H1 (cell line): ENCODE data around the gene HM13.

Experiments
- CHD2 ChIP-seq: IDR thresholded peaks from 2 replicates; pipeline ENCODE4 v1.6.1; 2012; ENCODE audit warnings: low read length, improper control_type of control experiment
- E2F6 ChIP-seq: IDR thresholded peaks from 2 replicates; pipeline ENCODE4 v1.6.1; 2012; ENCODE audit warnings: inconsistent platforms
- EZH2 ChIP-seq: fragments of 200-600 bp; sonication (generic); IDR thresholded peaks from 2 replicates; pipeline ENCODE4 v1.7.1; 2012; ENCODE audit warnings: low read depth, mild to moderate bottlenecking, moderate library complexity, low read length, inconsistent platforms; ENCODE audit not compliant: severe bottlenecking
- MAX ChIP-seq: IDR thresholded peaks from 2 replicates; pipeline ENCODE4 v1.6.1; 2012; ENCODE audit warnings: inconsistent platforms
- POLR2AphosphoS5 ChIP-seq: IDR thresholded peaks from 2 replicates; pipeline ENCODE4 v1.6.1; 2011; ENCODE audit warnings: low read depth, low read length
- SIN3A ChIP-seq, 2 experiments: IDR thresholded peaks in 1 of 2; conservative IDR thresholded peaks in 1 of 2; 2 replicates each; pipeline ENCODE4 v1.6.1; 2011 to 2012; ENCODE audit warnings: low read length in 2 of 2, improper control_type of control experiment in 1 of 2, low read depth in 1 of 2, mild to moderate bottlenecking in 1 of 2
- SUZ12 ChIP-seq: fragments of 200-600 bp; sonication (generic); IDR thresholded peaks from 2 replicates; pipeline ENCODE4 v1.6.1; 2012; ENCODE audit warnings: mild to moderate bottlenecking, inconsistent platforms, low read length, moderate library complexity, mixed read lengths
- YY1 ChIP-seq: IDR thresholded peaks from 2 replicates; pipeline ENCODE4 v1.6.1; 2011; ENCODE audit warnings: low read depth, mild to moderate bottlenecking, low read length

- TF ChIP-seq YY1 (no peak), SIN3A (conservative IDR thresholded peaks at IDR 0.05 in 1 of 2, IDR thresholded peaks at IDR 0.05 in 1 of 2; ENCODE audit: low read depth in 1 of 2, low read length in 2 of 2) (no peak), EZH2 (no peak), POLR2AphosphoS5 (no peak), MAX (no peak), E2F6 (no peak), CHD2 (no peak), SUZ12 (no peak)
These were observed 23.1 kb downstream of the HM13 start for GRCh38 chr20:31537116-31537871.
